ENCODE data around the gene PRLR. TPM values are rescaled to one million over a fixed set of nuclear protein-coding genes. Genes with fewer than 3 reads are reported as not detected.
A peak's percentile ranks its signal among the peaks of the same experiment; 100 is the strongest.

The PRLR gene
- total and polyA plus RNA-seq, 2 of the 8 experiments (the other 6 are each of a cell fraction or from before 2014, with no cell fraction given) = 0.53 to 2.5 TPM

DNA sequence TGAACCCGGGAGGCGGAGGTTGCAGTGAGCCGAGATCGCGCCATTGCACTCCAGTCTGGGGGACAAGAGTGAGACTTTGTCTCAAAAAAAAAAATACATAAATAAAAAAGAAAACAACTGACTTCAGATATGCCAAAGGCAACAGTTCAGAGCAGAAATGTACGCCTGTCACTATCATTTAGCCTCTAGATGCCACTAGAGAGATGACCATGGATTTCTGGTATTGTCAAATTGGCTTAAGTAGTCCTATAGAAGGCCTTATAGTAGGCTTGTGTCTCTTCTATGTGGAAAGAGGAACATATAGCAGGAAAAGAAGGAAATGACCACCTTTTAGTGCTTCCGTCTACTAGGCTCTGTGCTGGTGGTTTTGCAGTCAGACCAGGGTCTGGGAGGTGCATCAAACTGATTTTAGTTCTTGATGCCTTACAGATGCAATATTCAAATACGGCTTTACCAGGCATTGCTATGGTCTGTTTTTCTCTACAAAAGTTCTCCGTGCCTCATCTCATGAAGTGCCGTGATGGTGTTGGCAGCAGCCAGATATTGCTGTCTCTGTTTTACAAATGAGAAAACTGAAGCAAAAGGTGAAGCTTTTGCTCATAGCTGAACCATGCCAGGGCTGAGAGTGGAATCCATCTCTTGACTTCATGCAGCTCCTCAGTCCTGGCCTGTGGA, 199.7 kb downstream of the PRLR start:
- Histone ChIP-seq H2AK5ac (ENCODE audit: low read depth, low read length) (no peak overlapping the region), H3K79me2 (ENCODE audit: control insufficient read depth in 1 of 2, insufficient read depth in 2 of 2, low read length in 2 of 2) (no peaks in the 10 kb centered on the region), H3K27ac (ENCODE audit: low read depth, low read length) (no peak overlapping the region), H4K91ac (replicated peaks; ENCODE audit: insufficient read length, low read length) (no peak overlapping the region), H3K4me3 (ENCODE audit: extremely low read depth in 1 of 4, insufficient read depth in 2 of 4, low read depth in 3 of 4, low read length in 4 of 4) (no peak overlapping the region), H3K27me3 (replicated peaks in 1 of 4; ENCODE audit: control insufficient read depth in 3 of 4, extremely low read depth in 1 of 4, insufficient read depth in 3 of 4, low read length in 3 of 4) (no peaks in the 10 kb centered on the region), H3K4me1 (replicated peaks in 1 of 4; ENCODE audit: control insufficient read depth in 3 of 4, insufficient read depth in 4 of 4, low read length in 3 of 4) (peaks cover 0 to 3% (median 0%) of the 10 kb centered on the region in 4 experiments; a peak in 2 of 7 replicates), H3K9ac (replicated peaks in 1 of 4; ENCODE audit: extremely low read depth in 1 of 4, low read depth in 3 of 4, low read length in 3 of 4) (no peak overlapping the region), H4K20me1 (replicated peaks in 1 of 2; ENCODE audit: control insufficient read depth in 1 of 2, insufficient read depth in 2 of 2, low read length in 2 of 2) (no peaks in the 10 kb centered on the region), H3K79me1 (ENCODE audit: low read depth, low read length) (no peaks in the 10 kb centered on the region), H3K56ac (replicated peaks; ENCODE audit: insufficient read length, low read depth, low read length) (no peak overlapping the region), H3K23ac (ENCODE audit: insufficient read length) (no peak overlapping the region), H3K36me3 (ENCODE audit: control insufficient read depth in 2 of 4, insufficient read depth in 4 of 4, low read length in 3 of 4) (no peaks in the 10 kb centered on the region), H4K5ac (ENCODE audit: insufficient read length, low read depth, low read length) (no peak overlapping the region), H2BK5ac (ENCODE audit: low read depth, low read length) (no peak overlapping the region), H3K23me2 (ENCODE audit: low read depth, low read length) (no peaks in the 10 kb centered on the region), H3K18ac (ENCODE audit: extremely low read depth, low read length) (no peak overlapping the region), H2BK12ac (ENCODE audit: low read depth, low read length) (no peak overlapping the region), H2BK20ac (ENCODE audit: low read length) (no peak overlapping the region), H2BK15ac (ENCODE audit: low read length) (no peak overlapping the region), H3K9me3 (ENCODE audit: insufficient read depth in 2 of 2, low read depth in 1 of 2, low read length in 1 of 2) (no peaks in the 10 kb centered on the region), H3K4ac (replicated peaks; ENCODE audit: insufficient read length, low read depth, low read length) (no peak overlapping the region), H3K4me2 (ENCODE audit: insufficient read depth in 1 of 2, low read depth in 2 of 2, low read length in 2 of 2) (no peak overlapping the region), H4K8ac (ENCODE audit: extremely low read depth, insufficient read depth, low read length) (no peak overlapping the region), H2AFZ (ENCODE audit: low read length) (no peak overlapping the region), H3K14ac (ENCODE audit: insufficient read length) (no peak overlapping the region), H2BK120ac (replicated peaks; ENCODE audit: low read depth, low read length) (no peak overlapping the region)
- ChIA-PET POLR2A (ENCODE audit: partially characterized antibody) (no interaction called here), CTCF (ENCODE audit: partially characterized antibody) (interaction anchor here (1.2 to 2.1 kb wide), 2 partner anchors 27 to 140 kb away, joined by 3 to 6 read pairs; no protein-coding TSS in a partner anchor)
- WGBS, 2 experiments (ENCODE audit: extremely low coverage in 1 of 2, insufficient coverage in 1 of 2, insufficient read length in 1 of 2, insufficient replicate concordance in 2 of 2, low coverage in 1 of 2, low lambda C conversion rate in 2 of 2, missing lambda C conversion rate in 1 of 2) = 71% methylated on average over 10 of the region's 10 CpGs; no CpG with 5 or more reads in 1 of the 2 experiments
- TF ChIP-seq RAD21 (IDR thresholded peaks at IDR 0.05 in 1 of 2, conservative IDR thresholded peaks at IDR 0.05 in 1 of 2; ENCODE audit: low read depth in 2 of 2, low read length in 2 of 2) (peak; percentile 22 to 38; a peak in 3 of 4 replicates), FOSL1 (IDR thresholded peaks at IDR 0.05; ENCODE audit: insufficient read depth, low read depth, low read length) (no peak)
- FAIRE-seq (no peak), DNase-seq (ENCODE audit: low read depth in 1 of 2, low spot score in 2 of 2) (no peak)
